ENCODE results near the gene SIL1.

- TF ChIP-seq MAX (IDR thresholded peaks at IDR 0.05; ENCODE audit: insufficient read depth, insufficient read length) (no peak), CTCF (IDR thresholded peaks at IDR 0.05; ENCODE audit: extremely low read depth in 1 of 2, insufficient read depth in 1 of 2, low read depth in 1 of 2, low read length in 2 of 2) (no peak), EZH2 (IDR thresholded peaks at IDR 0.05; ENCODE audit: borderline replicate concordance, low read depth, low read length, severe bottlenecking) (no peak), POLR2A (IDR thresholded peaks at IDR 0.05; ENCODE audit: low read depth, low read length) (no peak), POLR2AphosphoS5 (IDR thresholded peaks at IDR 0.05; ENCODE audit: insufficient read depth, low read depth, low read length) (no peak), FOS (IDR thresholded peaks at IDR 0.05; ENCODE audit: borderline replicate concordance, insufficient read depth, low read length) (no peak), MYC (IDR thresholded peaks at IDR 0.05; ENCODE audit: low read depth, low read length) (no peak), JUN (IDR thresholded peaks at IDR 0.05; ENCODE audit: borderline replicate concordance, insufficient read depth, insufficient read length, low read depth) (no peak), GATA2 (IDR thresholded peaks at IDR 0.05; ENCODE audit: insufficient read depth, insufficient read length, low read depth, low read length) (no peak)
Observed at GRCh38 chr5:139180850-139181249, 17.3 kb downstream of the SIL1 start.
